Esophagus muscularis mucosa (tissue), 4 donors: Measurements from ENCODE around the gene UCHL1. TPM values are rescaled to one million over a fixed set of nuclear protein-coding genes. Genes with fewer than 3 reads are reported as not detected.

Source experiments
- DNase-seq: peaks from one replicate; pipeline ENCODE4 v3.0.0-alpha.2; 2017; ENCODE audit errors: extremely low spot score
- H3K27ac ChIP-seq, 4 donors: fragments of 200-600 bp; sonication (generic); replicated peaks in 1 of 4; 1 replicate in 3 of 4; 2 replicates in 1 of 4; pipeline ENCODE4 v1.5.1; 2016 to 2019; ENCODE audit warnings: mild to moderate bottlenecking in 1 of 4
- H3K27me3 ChIP-seq, 4 donors: fragments of 200-600 bp; sonication (generic); one replicate each; pipeline versions ENCODE4 v1.5.1 to v1.6.0; 2016 to 2019
- H3K36me3 ChIP-seq, 4 donors: fragments of 200-600 bp; sonication (generic); one replicate each; pipeline ENCODE4 v1.5.1; 2016 to 2019
- H3K4me1 ChIP-seq, 4 donors: fragments of 200-600 bp; sonication (generic); one replicate each; pipeline ENCODE4 v1.5.1; 2016 to 2019
- H3K4me3 ChIP-seq, 4 donors: fragments of 200-600 bp; sonication (generic); 1 replicate in 2 of 4; 2 replicates in 2 of 4; pipeline ENCODE4 v1.5.1; 2016 to 2019; ENCODE audit warnings: mild to moderate bottlenecking in 4 of 4, moderate library complexity in 1 of 4
- H3K9me3 ChIP-seq, 4 donors: fragments of 200-600 bp; sonication (generic); 1 replicate in 3 of 4; 2 replicates in 1 of 4; pipeline ENCODE4 v1.5.1; 2016 to 2019
- EP300 ChIP-seq: sonication (generic); formaldehyde crosslinking; IDR thresholded peaks from one replicate; pipeline ENCODE4 v1.6.1; 2017; ENCODE audit warnings: antibody characterized with exemption
- POLR2A ChIP-seq: fragments of 450-650 bp; IDR thresholded peaks from one replicate; pipeline ENCODE4 v1.6.1; 2017; ENCODE audit warnings: antibody characterized with exemption, moderate library complexity, mild to moderate bottlenecking, low read depth
- POLR2AphosphoS5 ChIP-seq, 2 donors: sonication (generic); formaldehyde crosslinking; IDR thresholded peaks; one replicate each; pipeline ENCODE4 v1.6.1; 2017; ENCODE audit warnings: antibody characterized with exemption in 2 of 2
- WGBS: methylation state at CpG from one replicate; pipeline ENCODE4 v1.1.5; 2018; 5-methylcytosine and 5-hydroxymethylcytosine counted together
- intact Hi-C: fragments of 100-400 bp; cut with DNase I; formaldehyde crosslinking; loops from one replicate; pipeline ENCODE4 v1.15.1; 2023
- total RNA-seq, 4 donors: library from RNA; depleted of rRNA; stranded (reverse); fragments of >200 nt; gene quantifications; one replicate each; pipeline versions ENCODE4 v1.1.0 to v1.2.1, GENCODE V29; 2016
- TF ChIP-seq, protein P1 (sequence below), 3 experiments: fragments of 200-600 bp in 2 of 3; fragments of 450-650 bp in 1 of 3; sonication (generic) in 2 of 3; IDR thresholded peaks; one replicate each; pipeline ENCODE4 v1.5.1; 2017 to 2019; ENCODE audit warnings: antibody characterized with exemption in 3 of 3, mild to moderate bottlenecking in 2 of 3, moderate library complexity in 1 of 3

Gene UCHL1
- 100 to 1,000 TPM in 1 of 4 donors, 10 to 100 TPM in 3; 30.3 to 120 (median 40.8) TPM for total RNA-seq

DNA sequence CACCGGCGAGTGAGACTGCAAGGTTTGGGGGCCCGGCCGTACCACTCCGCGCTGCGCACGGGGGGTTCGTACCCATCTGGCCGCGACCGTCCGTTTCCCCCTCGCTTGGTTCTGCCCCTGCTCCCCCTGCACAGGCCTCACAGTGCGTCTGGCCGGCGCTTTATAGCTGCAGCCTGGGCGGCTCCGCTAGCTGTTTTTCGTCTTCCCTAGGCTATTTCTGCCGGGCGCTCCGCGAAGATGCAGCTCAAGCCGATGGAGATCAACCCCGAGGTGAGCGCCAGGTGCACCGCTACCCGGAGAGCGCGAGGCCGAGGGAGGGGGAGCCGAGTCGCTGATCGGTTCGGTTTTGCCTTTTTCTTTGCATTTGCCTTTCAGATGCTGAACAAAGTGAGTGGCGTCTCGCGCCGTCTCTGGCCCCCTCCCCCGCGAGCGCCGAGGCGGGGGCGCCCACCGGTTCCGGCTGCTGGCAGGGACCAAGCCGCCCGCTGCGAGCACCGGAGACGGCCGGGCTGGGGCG is at the start of gene UCHL1:
Gene UCHL1, plus strand, starts transcription at position 189 of the 517 bp plus-strand sequence. Its CDS starts 49 bp downstream, at position 238.
- Histone ChIP-seq H3K36me3 (no peaks in the 10 kb centered on the region), H3K9me3 (no peaks in the 10 kb centered on the region), H3K4me1 (peaks cover 18 to 22% (median 18%) of the 10 kb centered on the region in 4 donors), H3K27ac (no peak within 1 kb of the TSS), H3K4me3 (peak within 1 kb of the TSS; percentile 51 to 66 (median 56)), H3K27me3 (peaks cover 0 to 28% (median 12%) of the 10 kb centered on the region in 4 donors)
- TF ChIP-seq EP300 (no peak), POLR2A (no peak), POLR2AphosphoS5 (IDR thresholded peaks at IDR 0.05) (no peak)
- TF ChIP-seq, protein P1, sequence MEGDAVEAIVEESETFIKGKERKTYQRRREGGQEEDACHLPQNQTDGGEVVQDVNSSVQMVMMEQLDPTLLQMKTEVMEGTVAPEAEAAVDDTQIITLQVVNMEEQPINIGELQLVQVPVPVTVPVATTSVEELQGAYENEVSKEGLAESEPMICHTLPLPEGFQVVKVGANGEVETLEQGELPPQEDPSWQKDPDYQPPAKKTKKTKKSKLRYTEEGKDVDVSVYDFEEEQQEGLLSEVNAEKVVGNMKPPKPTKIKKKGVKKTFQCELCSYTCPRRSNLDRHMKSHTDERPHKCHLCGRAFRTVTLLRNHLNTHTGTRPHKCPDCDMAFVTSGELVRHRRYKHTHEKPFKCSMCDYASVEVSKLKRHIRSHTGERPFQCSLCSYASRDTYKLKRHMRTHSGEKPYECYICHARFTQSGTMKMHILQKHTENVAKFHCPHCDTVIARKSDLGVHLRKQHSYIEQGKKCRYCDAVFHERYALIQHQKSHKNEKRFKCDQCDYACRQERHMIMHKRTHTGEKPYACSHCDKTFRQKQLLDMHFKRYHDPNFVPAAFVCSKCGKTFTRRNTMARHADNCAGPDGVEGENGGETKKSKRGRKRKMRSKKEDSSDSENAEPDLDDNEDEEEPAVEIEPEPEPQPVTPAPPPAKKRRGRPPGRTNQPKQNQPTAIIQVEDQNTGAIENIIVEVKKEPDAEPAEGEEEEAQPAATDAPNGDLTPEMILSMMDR (IDR thresholded peaks at IDR 0.05) = no peak
- intact Hi-C loops = no loop called here
- WGBS = 4% methylated on average over 11 of the region's 55 CpGs
- DNase-seq = no peak

DNA sequence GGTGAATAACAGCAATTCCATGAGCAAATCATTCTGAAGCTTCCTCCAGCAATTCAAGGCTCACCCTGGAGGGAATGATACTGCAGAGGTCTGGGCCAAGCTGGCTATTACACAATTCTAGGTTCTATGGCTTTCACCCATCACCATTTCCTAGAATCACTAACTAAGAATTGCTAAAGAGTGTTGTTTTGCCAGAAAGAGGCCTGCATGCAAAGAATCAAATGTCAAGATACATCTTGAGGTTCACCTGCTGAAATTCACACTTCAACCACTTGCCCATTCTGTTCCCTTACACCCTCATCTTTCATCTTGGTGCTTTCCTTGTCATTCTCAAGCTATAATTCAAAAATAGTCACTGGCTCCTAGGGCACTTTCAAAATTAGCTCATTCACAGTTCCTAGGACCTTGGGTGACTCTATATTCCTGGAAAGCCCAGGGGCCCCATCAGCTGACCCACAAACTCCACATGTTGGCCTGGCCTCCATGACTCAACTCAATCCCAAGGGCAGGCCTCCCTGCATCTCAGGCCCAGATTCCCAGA is 49.4 kb upstream of the UCHL1 start:
- no peak overlapping the region for H3K4me3 ChIP-seq
- no peaks in the 10 kb centered on the region for H3K9me3 ChIP-seq
- H3K27me3 ChIP-seq = no peaks in the 10 kb centered on the region
- DNase-seq = no peak
- H3K36me3 ChIP-seq = no peaks in the 10 kb centered on the region
- TF ChIP-seq EP300 (no peak), POLR2A (no peak), POLR2AphosphoS5 (IDR thresholded peaks at IDR 0.05) (no peak)
- TF ChIP-seq, protein P1 (IDR thresholded peaks at IDR 0.05) = no peak
- intact Hi-C loops = no loop called here
- H3K27ac ChIP-seq = no peak overlapping the region
- peaks cover 51 to 72% (median 67%) of the 10 kb centered on the region in 4 donors for H3K4me1 ChIP-seq

DNA sequence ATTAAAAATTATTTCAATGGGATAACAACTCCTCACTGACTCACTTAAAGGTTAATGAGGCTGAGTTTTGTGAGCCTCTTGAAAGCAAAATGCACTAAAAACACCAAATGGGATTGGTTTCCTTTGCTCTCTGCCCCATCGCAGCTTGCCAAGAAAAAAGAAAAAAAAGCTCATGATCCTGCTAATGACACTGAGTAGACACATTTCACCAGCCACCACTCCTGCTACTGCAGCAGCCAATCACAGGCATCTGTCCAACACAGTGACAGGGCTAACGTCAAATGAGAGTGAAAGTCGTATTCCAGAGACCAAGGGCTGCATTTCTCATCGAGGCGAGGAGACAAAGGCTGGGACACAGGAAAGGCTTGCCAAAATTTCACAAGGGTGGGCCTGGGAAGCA is 47.5 kb upstream of the UCHL1 start:
- no peak for TF ChIP-seq EP300
- no peak for DNase-seq
- Histone ChIP-seq H3K9me3 (no peaks in the 10 kb centered on the region), H3K4me1 (peaks cover 39 to 71% (median 63%) of the 10 kb centered on the region in 4 donors), H3K36me3 (no peaks in the 10 kb centered on the region), H3K4me3 (no peak overlapping the region), H3K27ac (no peak overlapping the region), H3K27me3 (no peaks in the 10 kb centered on the region)
- 78% methylated on average over 5 of the region's 5 CpGs for WGBS
- intact Hi-C loops = no loop called here

DNA sequence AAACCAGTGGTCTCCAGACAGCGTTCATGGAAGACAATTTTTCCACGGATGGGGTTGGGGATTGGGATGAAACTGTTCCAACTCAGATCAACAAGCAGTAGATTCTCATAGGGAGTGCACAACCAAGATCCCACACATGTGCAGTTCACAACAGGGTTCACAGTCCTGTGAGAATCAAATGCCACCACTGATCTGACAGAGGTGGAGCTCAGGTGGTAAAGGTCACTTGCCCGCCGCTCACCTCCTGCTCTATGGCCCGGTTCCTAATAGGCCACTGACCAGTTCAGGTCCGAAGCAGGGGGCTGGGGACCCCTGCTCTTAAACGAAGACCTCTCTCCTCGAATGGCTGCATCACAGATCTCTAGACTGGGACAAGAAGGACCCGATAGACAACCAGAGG is 46.8 kb upstream of the UCHL1 start:
- Histone ChIP-seq H3K36me3 (no peaks in the 10 kb centered on the region), H3K4me3 (no peak overlapping the region), H3K4me1 (peaks cover 35 to 68% (median 61%) of the 10 kb centered on the region in 4 donors), H3K27ac (no peak overlapping the region), H3K9me3 (no peaks in the 10 kb centered on the region), H3K27me3 (no peaks in the 10 kb centered on the region)
- TF ChIP-seq EP300 = no peak
- TF ChIP-seq, protein P1 (IDR thresholded peaks at IDR 0.05) = no peak
- TF ChIP-seq POLR2AphosphoS5 (IDR thresholded peaks at IDR 0.05) = no peak
- no peak for TF ChIP-seq POLR2A
- intact Hi-C loops = loop anchor here (5.0 kb wide), 1 partner anchor 143 kb away; no protein-coding TSS in a partner anchor
- 95% methylated on average over 9 of the region's 9 CpGs for WGBS
- DNase-seq = no peak

DNA sequence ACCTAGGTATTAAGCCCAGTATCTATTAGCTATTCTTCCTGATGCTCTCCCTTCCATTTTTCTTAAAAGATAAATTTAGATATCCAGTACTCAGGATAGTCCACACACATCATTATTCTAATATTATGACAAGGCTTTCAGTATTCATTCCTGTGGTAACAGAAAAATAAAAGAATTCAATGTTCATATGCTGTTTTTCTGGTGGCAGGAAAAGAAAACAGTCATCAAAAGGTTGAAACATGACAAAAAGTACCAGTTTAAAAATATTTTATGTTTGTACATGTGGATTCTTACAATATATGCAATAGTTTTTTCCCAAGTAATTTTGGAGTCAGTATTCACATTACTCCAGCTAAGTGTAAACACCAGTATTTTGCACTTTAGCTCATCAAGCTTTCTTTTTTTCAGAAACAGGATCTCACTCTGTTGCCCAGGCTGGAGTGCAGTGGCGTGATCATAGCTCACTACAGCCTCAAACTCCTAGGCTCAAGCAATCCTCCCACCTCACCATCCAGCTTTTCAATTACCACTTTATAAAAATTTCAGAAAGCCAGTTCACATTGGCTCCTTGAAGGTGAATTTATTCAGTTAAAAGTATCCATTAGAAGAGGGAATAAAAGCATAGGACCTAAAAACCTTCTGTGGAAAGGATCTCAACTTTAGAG is 44.6 kb upstream of the UCHL1 start:
- TF ChIP-seq POLR2A (no peak), POLR2AphosphoS5 (IDR thresholded peaks at IDR 0.05) (no peak), EP300 (no peak)
- TF ChIP-seq, protein P1 (IDR thresholded peaks at IDR 0.05) = no peak
- no peak for DNase-seq
- Histone ChIP-seq H3K4me3 (peak overlapping the region; percentile 89 to 96 (median 93)), H3K27me3 (no peaks in the 10 kb centered on the region), H3K27ac (no peak overlapping the region), H3K4me1 (peaks cover 23 to 68% (median 58%) of the 10 kb centered on the region in 4 donors), H3K36me3 (no peaks in the 10 kb centered on the region), H3K9me3 (no peaks in the 10 kb centered on the region)
- WGBS = 91% methylated on average over 1 of the region's 1 CpG
- intact Hi-C loops = loop anchor here (5.0 kb wide), 1 partner anchor 145 kb away; no protein-coding TSS in a partner anchor
